HT1080 (cell line): ENCODE results near the gene NFYB. TPM values are rescaled to one million over a fixed set of nuclear protein-coding genes. Genes with fewer than 3 reads are reported as not detected.
A peak's percentile ranks its signal among the peaks of the same experiment; 100 is the strongest.
"Not testable (repeated sequence)": the region's sequence is repeated elsewhere in the genome, so short reads cannot be mapped to it uniquely, and the experiment has no call there.

Experiments used
- DNase-seq: peaks from one replicate; pipeline ENCODE4 v3.0.0-alpha.2; 2015; ENCODE audit warnings: low read depth
- small RNA-seq: library from RNA; depleted of rRNA; stranded (forward); fragments of <200 nt; gene quantifications from one replicate; pipeline ENCODE3, GENCODE V24; 2014
- total RNA-seq: library from RNA; depleted of rRNA; stranded (reverse); fragments of >200 nt; shearing (Covaris generic); gene quantifications from 2 replicates; pipeline ENCODE4 v1.2.3, GENCODE V29; 2014; rRNA removed

Gene NFYB
- total RNA-seq, 1 experiment from 2014 or later: 17.2 TPM

DNA sequence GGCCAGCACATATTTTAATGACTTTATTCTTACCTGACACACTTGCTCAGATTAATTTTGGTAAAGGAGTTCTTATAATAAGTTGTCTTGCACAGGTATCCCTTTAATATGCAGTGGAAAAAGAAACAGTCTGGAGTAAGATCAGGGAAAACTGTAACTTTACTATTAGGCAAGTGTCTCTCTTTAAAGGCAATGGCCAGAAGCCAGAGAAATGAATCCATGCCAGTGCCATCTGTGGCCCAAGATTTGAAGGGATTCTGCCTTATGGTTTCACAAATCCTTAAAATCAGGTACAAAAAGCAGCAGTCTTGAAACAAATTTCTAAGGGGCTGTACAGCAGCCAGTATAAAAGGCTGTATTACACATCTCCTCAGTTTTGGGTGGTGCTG is 22.4 kb downstream of the NFYB start:
- DNase-seq: no peak

DNA sequence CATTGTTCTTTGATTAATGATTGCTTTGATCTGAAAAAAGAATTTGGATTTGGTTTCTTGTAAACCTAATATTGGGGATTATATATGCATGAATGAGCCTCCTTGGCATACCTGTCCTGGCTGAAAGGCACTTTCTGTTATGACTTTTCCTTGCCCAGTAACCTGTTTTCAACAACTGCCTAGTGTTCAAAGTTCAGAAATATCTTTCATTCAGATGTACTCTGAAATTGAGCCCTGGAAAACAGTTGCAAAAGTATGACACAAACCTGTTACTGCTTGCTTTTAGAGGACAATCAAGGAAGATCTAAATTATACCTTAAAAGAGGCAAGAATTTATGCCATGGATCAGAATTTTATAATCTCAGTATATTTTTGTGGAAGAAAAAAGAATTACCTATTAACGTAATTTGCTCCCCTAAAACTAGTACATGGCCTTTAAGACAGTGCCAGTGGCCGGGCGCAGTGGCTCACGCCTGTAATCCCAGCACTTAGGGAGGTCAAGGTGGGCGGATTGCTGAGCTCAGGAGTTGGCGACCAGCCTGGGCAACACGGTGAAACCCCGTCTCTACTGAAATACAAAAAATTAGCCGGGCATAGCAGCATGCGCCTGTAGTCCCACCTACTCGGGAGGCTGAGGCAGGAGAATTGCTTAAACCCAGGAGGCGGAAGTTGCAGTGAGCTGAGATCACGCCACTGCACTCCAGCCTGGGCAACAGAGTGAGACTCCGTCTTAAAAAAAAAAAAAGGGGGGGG is 23.0 kb downstream of the NFYB start:
- not testable (repeated sequence) for DNase-seq

DNA sequence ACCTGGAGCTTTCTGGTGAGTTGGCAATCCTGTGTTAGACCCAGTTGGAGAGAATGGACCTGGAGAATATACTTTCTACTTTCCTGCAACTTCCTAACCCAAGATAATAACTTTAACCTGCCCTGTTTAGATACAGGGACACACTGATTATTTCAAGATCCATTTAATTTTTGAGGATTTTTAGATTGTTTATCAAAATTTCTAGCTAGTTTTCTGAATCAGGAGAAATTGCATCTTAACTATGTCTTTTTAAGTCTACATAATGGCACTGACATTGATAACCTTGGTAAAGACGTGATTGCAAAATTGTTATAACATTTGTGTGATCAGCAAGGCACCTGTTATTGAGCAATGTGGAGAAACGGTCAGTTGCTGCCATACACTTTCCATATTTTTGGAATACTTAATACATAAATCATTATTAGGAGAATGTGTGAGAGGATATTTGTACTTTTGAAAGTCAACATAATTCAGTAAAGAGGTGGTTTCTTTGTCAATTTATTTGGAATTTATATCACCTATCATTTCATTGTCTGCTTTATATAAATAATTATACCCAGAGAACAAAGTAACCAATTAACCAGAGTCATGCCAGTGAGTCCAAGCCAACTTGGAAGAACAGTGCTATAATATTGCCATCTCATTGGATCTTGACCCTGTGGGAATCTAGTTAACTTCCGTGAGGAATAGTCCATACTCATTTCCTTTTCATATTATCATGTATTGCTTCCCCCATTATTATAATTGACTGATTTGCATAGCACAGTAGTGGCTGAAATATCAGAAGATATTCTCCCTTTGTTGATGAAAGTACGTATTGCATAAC is 28.4 kb downstream of the NFYB start:
- DNase-seq: no peak

DNA sequence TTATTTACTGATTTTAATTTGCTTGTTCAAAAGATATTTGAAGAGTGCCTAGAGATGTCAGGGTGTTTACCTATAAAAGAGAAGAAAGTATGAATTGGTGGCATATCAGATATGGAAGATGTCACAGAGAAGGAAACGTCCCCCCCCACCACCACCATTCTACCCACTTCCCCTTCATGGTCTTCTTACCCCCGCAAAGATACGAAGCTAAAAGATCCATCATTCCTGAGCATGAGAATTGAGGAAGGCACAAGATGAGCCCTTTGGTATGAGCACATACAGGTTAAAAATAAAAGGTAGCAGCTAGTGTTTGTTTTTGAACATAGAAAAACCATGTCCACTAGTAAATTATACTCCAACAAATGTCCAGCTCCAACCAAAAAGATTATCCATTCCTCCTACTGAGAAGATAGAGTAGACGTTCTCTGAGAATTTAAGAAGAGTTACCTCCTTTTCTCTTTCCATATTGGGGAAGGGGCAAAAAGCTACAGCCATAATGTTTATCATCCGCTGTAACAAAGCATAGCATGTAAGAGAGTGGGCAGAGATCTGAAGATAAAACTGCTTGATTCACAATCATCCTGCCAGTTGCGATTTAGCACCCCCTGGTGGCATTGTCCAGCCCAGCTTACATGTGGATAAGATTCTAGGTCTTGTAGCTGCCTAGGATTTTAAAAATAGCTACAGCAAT is 29.1 kb downstream of the NFYB start:
- peak; percentile 67 for DNase-seq

GRCh38 chr12:104106965-104107364 is 31.0 kb downstream of the NFYB start:
- no peak for DNase-seq

DNA sequence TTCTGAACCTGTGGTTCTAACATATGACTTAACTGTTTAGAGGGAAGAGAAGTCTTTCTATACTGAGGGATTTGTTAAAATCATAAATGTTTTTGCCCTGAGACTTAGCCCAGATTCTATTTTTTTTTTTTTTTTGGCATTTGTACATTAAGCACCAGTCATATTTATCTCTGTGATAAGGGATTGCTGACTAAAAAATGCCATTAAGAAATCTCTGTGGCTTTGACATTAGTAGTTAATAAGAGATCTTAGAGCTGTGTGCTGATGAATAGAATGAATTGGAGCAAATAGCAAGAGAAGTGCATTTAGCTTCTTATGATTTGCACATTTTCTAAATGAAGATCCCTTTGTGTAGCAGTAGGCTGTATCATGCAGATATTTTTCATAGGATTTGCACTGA is 32.5 kb downstream of the NFYB start:
- no peak for DNase-seq

DNA sequence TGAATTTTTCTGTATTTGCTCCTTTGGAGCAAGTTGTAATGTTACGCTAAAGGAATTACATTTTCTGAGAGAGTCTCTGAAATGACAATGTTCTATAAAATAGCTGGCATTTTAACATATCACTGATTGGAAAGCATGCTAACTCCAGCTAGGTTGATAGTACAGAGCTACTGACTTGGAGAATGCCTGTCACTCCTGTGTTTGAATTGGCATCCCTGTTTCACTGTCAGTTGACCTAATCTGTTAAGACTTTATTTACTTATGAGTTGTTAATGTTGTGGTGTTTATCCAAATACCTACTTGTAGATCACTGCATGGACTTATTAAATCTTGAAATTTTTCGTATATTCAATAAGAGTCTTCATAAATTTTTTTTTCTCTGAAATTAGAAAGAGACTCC is 40.1 kb downstream of the NFYB start:
- DNase-seq: no peak

GRCh38 chr12:104095289-104095688 is 42.7 kb downstream of the NFYB start:
- no peak for DNase-seq

GRCh38 chr12:104094284-104094683 is 43.7 kb downstream of the NFYB start:
- DNase-seq: no peak

DNA sequence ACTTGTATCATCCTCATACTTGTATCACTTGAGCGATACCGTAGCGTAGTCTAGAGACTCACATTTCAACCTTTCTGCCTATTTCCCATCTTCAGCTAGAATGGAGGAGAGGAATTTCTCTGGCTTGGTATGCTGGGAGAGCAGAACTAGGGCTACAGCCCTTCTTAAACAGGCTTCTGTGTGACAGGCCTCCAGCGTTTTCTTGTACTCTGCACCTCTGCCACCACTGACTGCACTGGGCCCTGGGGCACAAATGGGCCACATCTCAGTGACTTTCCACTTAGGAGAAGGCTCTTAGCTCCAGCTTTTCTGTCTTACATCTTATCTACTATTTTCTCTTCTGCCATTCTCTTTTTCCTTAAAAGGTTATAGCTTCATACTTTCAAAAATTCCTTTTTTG is 46.9 kb downstream of the NFYB start:
- no peak for DNase-seq

GRCh38 chr12:104090685-104091084 is 47.3 kb downstream of the NFYB start:
- DNase-seq: no peak

DNA sequence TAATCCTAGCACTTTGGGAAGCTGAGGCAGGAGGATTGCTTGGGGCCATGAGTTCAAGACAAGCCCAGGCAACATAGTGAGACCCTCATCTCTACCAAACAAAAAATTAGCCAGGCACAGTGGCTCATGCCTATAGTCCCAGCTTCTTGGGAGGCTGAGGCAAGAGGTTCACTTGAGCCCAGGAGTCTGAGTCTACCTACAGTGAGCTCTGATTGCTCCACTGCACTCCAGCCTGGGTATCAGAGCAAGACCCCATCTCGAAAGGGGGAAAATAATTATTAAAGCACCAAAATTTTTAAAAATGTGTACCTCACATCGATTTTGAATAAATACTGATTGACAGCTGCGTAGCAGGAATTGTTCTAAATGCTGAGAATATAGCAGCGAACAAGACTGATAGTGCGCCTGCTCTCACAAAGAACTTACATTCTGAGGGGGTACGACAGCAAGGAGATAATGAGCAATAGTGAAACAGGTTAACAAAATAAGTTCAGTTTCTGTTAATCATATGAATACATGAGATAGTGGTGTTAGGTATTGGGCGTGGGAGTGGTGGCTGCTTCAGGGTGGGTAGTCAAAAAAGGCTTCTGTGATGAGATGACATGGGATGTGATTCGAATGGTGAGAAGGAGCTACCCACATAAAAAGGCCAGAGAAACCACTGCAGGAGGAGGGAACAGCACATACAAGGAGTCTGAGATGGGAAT is 54.1 kb downstream of the NFYB start:
- no peak for DNase-seq

- no peak for DNase-seq
Observed at GRCh38 chr12:104080764-104081163, 57.2 kb downstream of the NFYB start.

- DNase-seq: no peak
Observed at GRCh38 chr12:104079024-104079423, 59.0 kb downstream of the NFYB start.

- DNase-seq: no peak
Observed at GRCh38 chr12:104073699-104074098, 64.3 kb downstream of the NFYB start.

DNA sequence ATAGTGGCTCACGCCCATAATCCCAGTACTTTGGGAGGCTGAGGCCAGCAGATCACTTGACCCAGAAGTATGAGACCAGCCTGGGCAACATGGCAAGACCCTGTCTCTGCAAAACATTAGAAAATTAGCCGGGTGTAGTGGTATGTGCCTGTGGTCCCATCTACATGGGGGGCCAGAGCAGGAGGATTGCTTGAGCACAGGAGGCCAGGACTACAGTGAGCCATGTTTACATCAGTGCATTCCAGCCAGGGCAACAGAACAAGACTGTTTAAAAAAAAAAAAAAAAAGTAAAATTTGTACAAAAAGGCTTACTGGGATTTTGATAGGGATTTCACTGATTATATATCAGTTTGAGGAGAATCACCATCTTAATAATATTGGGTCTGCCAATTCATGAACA is 65.9 kb downstream of the NFYB start:
- no peak for DNase-seq

Small RNA genes within 50 kb of the gene (small RNA-seq; reads per million reads assigned to genes)
- gene RNA5SP370: not detected

Other genes with a start within 250 kb of the NFYB start
- gene HSP90B1, start 207.8 kb downstream of the NFYB start, total RNA-seq: 554 and 653 TPM in 2 replicates
- 14.3 and 17.4 TPM in 2 replicates for gene TDG, start 172.3 kb downstream of the NFYB start, total RNA-seq
- 3.1 and 4.7 TPM in 2 replicates for gene GLT8D2, start 88.0 kb downstream of the NFYB start, total RNA-seq
- gene HCFC2, start 73.7 kb downstream of the NFYB start, total RNA-seq: 7.2 and 9.4 TPM in 2 replicates
- 340 and 396 TPM in 2 replicates for gene TXNRD1, start 77.6 kb upstream of the NFYB start, total RNA-seq
- 1.4 and 2.1 TPM in 2 replicates for gene EID3, start 165.5 kb upstream of the NFYB start, total RNA-seq